Central memory CD4-positive, alpha-beta T cell (primary cell): Measurements from ENCODE around the gene DAZ2.
"Not testable (repeated sequence)": the region's sequence is repeated elsewhere in the genome, so short reads cannot be mapped to it uniquely, and the experiment has no call there.

Source experiments
- DNase-seq: peaks from one replicate; pipeline ENCODE4 v3.0.0; 2022
- total RNA-seq, 3 experiments: gene quantifications; one replicate each; lab custom pipeline; 2026; lab: John Stamatoyannopoulos, UW

The DAZ2 gene, protein sequence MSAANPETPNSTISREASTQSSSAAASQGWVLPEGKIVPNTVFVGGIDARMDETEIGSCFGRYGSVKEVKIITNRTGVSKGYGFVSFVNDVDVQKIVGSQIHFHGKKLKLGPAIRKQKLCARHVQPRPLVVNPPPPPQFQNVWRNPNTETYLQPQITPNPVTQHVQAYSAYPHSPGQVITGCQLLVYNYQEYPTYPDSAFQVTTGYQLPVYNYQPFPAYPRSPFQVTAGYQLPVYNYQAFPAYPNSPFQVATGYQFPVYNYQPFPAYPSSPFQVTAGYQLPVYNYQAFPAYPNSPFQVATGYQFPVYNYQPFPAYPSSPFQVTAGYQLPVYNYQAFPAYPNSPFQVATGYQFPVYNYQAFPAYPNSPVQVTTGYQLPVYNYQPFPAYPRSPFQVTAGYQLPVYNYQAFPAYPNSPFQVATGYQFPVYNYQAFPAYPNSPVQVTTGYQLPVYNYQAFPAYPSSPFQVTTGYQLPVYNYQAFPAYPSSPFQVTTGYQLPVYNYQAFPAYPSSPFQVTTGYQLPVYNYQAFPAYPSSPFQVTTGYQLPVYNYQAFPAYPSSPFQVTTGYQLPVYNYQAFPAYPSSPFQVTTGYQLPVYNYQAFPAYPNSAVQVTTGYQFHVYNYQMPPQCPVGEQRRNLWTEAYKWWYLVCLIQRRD
- total RNA-seq: 0 reads per million in 3 experiments

DNA sequence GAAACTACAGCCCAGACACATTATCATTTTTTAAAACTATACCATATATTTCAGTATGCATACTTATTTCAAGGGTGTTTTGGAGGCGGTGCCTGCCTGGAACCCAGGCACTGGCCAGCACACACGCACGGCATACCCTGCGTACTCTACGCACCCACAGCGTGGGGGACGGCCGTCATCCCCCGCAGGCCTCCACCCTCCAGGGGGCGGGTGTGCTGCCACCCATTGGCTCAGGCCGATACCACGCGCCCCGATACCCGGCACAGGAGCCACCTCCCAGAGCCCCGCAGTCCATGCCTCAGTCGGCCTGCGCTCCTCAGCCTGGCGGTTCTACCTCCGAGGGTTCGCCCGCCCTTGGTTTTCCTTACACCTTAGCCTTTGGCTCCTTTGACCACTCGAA, at the start of gene DAZ2:
DAZ2 (plus strand) TSS at position 301 of the 400 bp plus-strand sequence. CDS start 208 bp downstream, outside the sequence.
- DNase-seq: not testable (repeated sequence)

DNA sequence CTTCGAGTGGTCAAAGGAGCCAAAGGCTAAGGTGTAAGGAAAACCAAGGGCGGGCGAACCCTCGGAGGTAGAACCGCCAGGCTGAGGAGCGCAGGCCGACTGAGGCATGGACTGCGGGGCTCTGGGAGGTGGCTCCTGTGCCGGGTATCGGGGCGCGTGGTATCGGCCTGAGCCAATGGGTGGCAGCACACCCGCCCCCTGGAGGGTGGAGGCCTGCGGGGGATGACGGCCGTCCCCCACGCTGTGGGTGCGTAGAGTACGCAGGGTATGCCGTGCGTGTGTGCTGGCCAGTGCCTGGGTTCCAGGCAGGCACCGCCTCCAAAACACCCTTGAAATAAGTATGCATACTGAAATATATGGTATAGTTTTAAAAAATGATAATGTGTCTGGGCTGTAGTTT, 20.4 kb upstream of the DAZ2 start, which contains the start of gene DAZ1:
DAZ1 (minus strand) TSS at position 101 of the 400 bp plus-strand sequence. CDS start 208 bp downstream, outside the sequence.
- not testable (repeated sequence) for DNase-seq

DNA sequence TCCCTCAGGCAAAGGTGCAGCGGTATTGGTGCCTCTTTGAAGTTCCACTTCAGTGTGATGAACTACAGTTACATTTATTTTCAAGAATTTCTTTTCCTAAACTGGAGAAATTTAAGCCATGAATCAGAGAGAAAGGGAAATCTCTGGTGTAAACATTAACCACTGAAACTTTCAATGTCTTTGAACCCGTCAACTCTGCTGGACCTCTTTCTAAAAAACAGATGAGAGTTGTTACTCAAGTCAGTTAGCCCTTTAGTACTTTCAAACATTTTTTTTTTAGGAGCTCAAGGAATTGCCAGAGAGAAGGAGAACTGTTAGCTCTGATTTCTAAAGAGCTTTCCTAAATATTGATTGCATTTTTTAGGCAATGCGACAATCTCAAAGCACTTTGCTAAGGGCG, 11.9 kb upstream of the DAZ2 start:
- not testable (repeated sequence) for DNase-seq

DNA sequence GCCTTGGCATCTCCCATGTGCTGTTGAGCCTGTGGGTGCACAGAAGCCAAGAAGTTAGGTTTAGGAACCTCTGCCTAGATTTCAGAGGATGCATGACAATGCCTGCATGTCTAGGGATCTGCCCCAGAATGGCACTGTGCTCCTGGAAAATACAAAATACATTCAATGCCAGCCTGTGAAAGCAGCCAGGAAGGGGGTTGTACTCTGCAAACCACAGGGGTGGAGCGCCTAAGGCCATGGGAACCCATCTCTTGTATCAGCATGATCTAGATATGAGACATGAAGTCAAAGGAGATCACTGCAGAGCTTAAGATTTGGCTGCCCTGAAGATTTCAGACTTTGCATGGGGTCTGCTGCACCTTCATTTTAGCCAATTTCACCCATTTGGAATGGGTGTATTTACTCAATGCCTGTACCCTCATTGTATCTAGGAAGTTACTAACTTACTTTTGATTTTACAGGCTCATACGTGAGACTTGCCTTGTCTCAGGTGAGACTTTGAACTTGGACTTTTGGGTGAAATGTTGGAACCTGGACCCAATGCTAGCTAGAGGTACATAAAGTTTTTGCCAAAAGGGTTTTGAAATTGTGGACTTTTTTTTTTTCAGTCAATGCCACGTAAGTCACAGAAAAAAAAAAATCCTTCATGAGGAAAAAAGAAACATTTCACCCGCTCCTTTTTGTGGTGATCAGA, 9.4 kb upstream of the DAZ2 start:
- DNase-seq: not testable (repeated sequence)

DNA sequence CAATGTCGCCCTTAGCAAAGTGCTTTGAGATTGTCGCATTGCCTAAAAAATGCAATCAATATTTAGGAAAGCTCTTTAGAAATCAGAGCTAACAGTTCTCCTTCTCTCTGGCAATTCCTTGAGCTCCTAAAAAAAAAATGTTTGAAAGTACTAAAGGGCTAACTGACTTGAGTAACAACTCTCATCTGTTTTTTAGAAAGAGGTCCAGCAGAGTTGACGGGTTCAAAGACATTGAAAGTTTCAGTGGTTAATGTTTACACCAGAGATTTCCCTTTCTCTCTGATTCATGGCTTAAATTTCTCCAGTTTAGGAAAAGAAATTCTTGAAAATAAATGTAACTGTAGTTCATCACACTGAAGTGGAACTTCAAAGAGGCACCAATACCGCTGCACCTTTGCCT, 8.7 kb upstream of the DAZ2 start:
- DNase-seq: not testable (repeated sequence)
